ENCODE results near the gene KCNJ18.
"Not testable (repeated sequence)": the region's sequence is repeated elsewhere in the genome, so short reads cannot be mapped to it uniquely, and the experiment has no call there.

The KCNJ18 gene

GRCh38 chr17:21691883-21692703, at the start of gene KCNJ18:
TSS of gene KCNJ18 (plus strand) at chr17:21692523. CDS start at chr17:21702787, 10,264 bp downstream.
- DNase-seq: not testable (repeated sequence)

- DNase-seq: not testable (repeated sequence)
These were observed 44.2 kb upstream of the KCNJ18 start for GRCh38 chr17:21648125-21648524.

GRCh38 chr17:21650043-21650442, 42.3 kb upstream of the KCNJ18 start:
- not testable (repeated sequence) for DNase-seq

GRCh38 chr17:21652049-21652448, 40.3 kb upstream of the KCNJ18 start:
- DNase-seq: not testable (repeated sequence)

- DNase-seq: not testable (repeated sequence)
These were observed 39.1 kb upstream of the KCNJ18 start for GRCh38 chr17:21653211-21653610.

- not testable (repeated sequence) for DNase-seq
These were observed 35.6 kb upstream of the KCNJ18 start for GRCh38 chr17:21656518-21657309.

- not testable (repeated sequence) for DNase-seq
These were observed 32.7 kb upstream of the KCNJ18 start for GRCh38 chr17:21659635-21660034.

- DNase-seq: not testable (repeated sequence)
These were observed 30.9 kb upstream of the KCNJ18 start for GRCh38 chr17:21661455-21661854.

GRCh38 chr17:21663166-21663565, 29.2 kb upstream of the KCNJ18 start:
- DNase-seq: not testable (repeated sequence)

GRCh38 chr17:21663614-21664474, 28.5 kb upstream of the KCNJ18 start:
- not testable (repeated sequence) for DNase-seq

GRCh38 chr17:21665171-21665570, 27.2 kb upstream of the KCNJ18 start:
- DNase-seq: not testable (repeated sequence)

- DNase-seq: not testable (repeated sequence)
These were observed 26.3 kb upstream of the KCNJ18 start for GRCh38 chr17:21665935-21666493.

GRCh38 chr17:21666711-21667412, 25.5 kb upstream of the KCNJ18 start:
- DNase-seq: not testable (repeated sequence)

- DNase-seq: not testable (repeated sequence)
These were observed 24.8 kb upstream of the KCNJ18 start for GRCh38 chr17:21667413-21668117.

GRCh38 chr17:21668118-21668488, 24.2 kb upstream of the KCNJ18 start:
- not testable (repeated sequence) for DNase-seq

GRCh38 chr17:21668746-21669508, 23.4 kb upstream of the KCNJ18 start:
- DNase-seq: not testable (repeated sequence)

GRCh38 chr17:21669616-21670360, 22.5 kb upstream of the KCNJ18 start:
- DNase-seq: not testable (repeated sequence)

GRCh38 chr17:21670361-21671155, 21.8 kb upstream of the KCNJ18 start:
- not testable (repeated sequence) for DNase-seq

- DNase-seq: not testable (repeated sequence)
These were observed 20.9 kb upstream of the KCNJ18 start for GRCh38 chr17:21671437-21671836.
